Heart left ventricle (tissue), 16 donors: ENCODE measurements around the gene NLRP8. TPM values are rescaled to one million over a fixed set of nuclear protein-coding genes. Genes with fewer than 3 reads are reported as not detected.

Source experiments
- ATAC-seq, 4 donors: fragments of 200-7000 bp; cut with Tn5 transposase; one replicate each; pipeline ENCODE4 v1.9.1; 2020 to 2022; ENCODE audit warnings: moderate library complexity in 4 of 4, mild to moderate bottlenecking in 3 of 4, moderate number of reproducible peaks in 1 of 4
- DNase-seq, 5 donors: peaks; one replicate each; pipeline ENCODE4 v3.0.0-alpha.2; 2020
- H3K27ac ChIP-seq, 12 donors: fragments of 200-600 bp; sonication (generic) in 4 of 12; one replicate each; pipeline versions ENCODE4 v1.5.0 to v1.8.0; 2016 to 2022; ENCODE audit warnings: mild to moderate bottlenecking in 2 of 12
- H3K27me3 ChIP-seq, 9 donors: fragments of 200-600 bp; sonication (generic) in 2 of 9; one replicate each; pipeline versions ENCODE4 v1.5.1 to v1.8.0; 2016 to 2022; ENCODE audit warnings: mild to moderate bottlenecking in 3 of 9
- H3K36me3 ChIP-seq, 9 donors: fragments of 200-600 bp; sonication (generic) in 2 of 9; one replicate each; pipeline versions ENCODE4 v1.5.0 to v1.8.0; 2018 to 2022; ENCODE audit warnings: mild to moderate bottlenecking in 2 of 9
- H3K4me1 ChIP-seq, 12 donors: fragments of 200-600 bp; sonication (generic) in 4 of 12; one replicate each; pipeline versions ENCODE4 v1.5.0 to v1.8.0; 2016 to 2022; ENCODE audit warnings: mild to moderate bottlenecking in 3 of 12
- H3K4me3 ChIP-seq, 12 donors: fragments of 200-600 bp; sonication (generic) in 4 of 12; one replicate each; pipeline versions ENCODE4 v1.5.0 to v1.8.0; 2017 to 2022; ENCODE audit warnings: mild to moderate bottlenecking in 9 of 12, moderate library complexity in 4 of 12
- H3K9me3 ChIP-seq, 12 donors: fragments of 200-600 bp; sonication (generic) in 4 of 12; one replicate each; pipeline versions ENCODE4 v1.5.0 to v1.8.0; 2016 to 2022; ENCODE audit warnings: mild to moderate bottlenecking in 1 of 12
- POLR2A ChIP-seq, 2 donors: fragments of 450-650 bp; IDR thresholded peaks; one replicate each; pipeline ENCODE4 v1.6.1; 2017; ENCODE audit warnings: antibody characterized with exemption in 2 of 2, mild to moderate bottlenecking in 2 of 2, moderate library complexity in 2 of 2
- WGBS, 4 donors: extraction: QIAGEN DNeasy Blood & Tissue Kit in 2 of 4; methylation state at CpG; one replicate each; pipeline versions ENCODE4 v1.1.5 to v1.1.7; 2013 to 2018; 5-methylcytosine and 5-hydroxymethylcytosine counted together
- intact Hi-C, 10 donors: fragments of 100-400 bp; cut with DNase I; formaldehyde crosslinking; loops; one replicate each; pipeline versions ENCODE4 v1.11.1 to v1.14.2; 2022
- polyA plus RNA-seq, 2 donors: library from polyadenylated mRNA; stranded (reverse); fragments of 200-250 nt; gene quantifications; one replicate each; pipeline ENCODE4 v1.2.3, GENCODE V29; 2013
- total RNA-seq, 9 donors: library from RNA; depleted of rRNA in 2 of 9; stranded (reverse); fragments of >200 nt in 2 of 9; fragmentation: NEBNext Ultra II Directional in 3 of 9; extraction: Animal tissue kit (Norgen Biotek cat#: 25700) in 3 of 9; gene quantifications; one replicate each; pipeline versions ENCODE4 v1.1.0 to v1.2.4, GENCODE V29; 2016 to 2023
- TF ChIP-seq, protein P1 (sequence below), 12 donors: fragments of 200-600 bp; sonication (generic) in 4 of 12; IDR thresholded peaks; one replicate each; pipeline versions ENCODE4 v1.5.0 to v1.8.0; 2018 to 2022; ENCODE audit warnings: antibody characterized with exemption in 12 of 12, mild to moderate bottlenecking in 5 of 12
- donor health status: ischemic (EF 13 %, LVEDD 7.1; RV severe dilation, severe dysfunction).
- donor health status: healthy with polysubstance abuse.
- donor health status: DM: no; HTN: yes; CAD: no.
- donor health status: DM: no; HTN: no; CAD: no.
- donor health status: ischemic (EF 25% LVEDD 6.9; RV normal size, moderate dysfunction).
- donor health status: ischemic (EF 25% LVEDD 5.7; RV mildly dilated, moderate dysfunction).
- donor health status: healthy.
- donor health status: DM: yes; HTN: yes; CAD: no.
- donor health status: ischemic (EF 35%, LVEDD 5.7; RV mildly dilated, moderate dysfunction).
- donor health status: nonischemic (EF 11% LVEDD 7.7; RV severe dilation, severe dysfunction).
- donor health status: DM: yes; HTN: yes; CAD: no.
- donor health status: PGD.
- donor health status: ischemic (EF 29% LVEDD 5.4; RV normal size, mild dysfunction).
- donor health status: nonischemic (EF 23%, LVEDD 6.1; RV moderate dilation, normal function).

Gene NLRP8
- total and polyA plus RNA-seq, 11 donors, result not detected

GRCh38 chr19:56026769-56027168 is 79.1 kb downstream of the NLRP8 start:
- Histone ChIP-seq H3K27ac (no peak overlapping the region), H3K36me3 (no peaks in the 10 kb centered on the region), H3K4me1 (no peaks in the 10 kb centered on the region), H3K4me3 (no peak overlapping the region), H3K9me3 (no peaks in the 10 kb centered on the region), H3K27me3 (peaks cover 0 to 3% (median 0%) of the 10 kb centered on the region in 9 donors)
- no peak for TF ChIP-seq POLR2A (IDR thresholded peaks at IDR 0.05)
- TF ChIP-seq, protein P1, sequence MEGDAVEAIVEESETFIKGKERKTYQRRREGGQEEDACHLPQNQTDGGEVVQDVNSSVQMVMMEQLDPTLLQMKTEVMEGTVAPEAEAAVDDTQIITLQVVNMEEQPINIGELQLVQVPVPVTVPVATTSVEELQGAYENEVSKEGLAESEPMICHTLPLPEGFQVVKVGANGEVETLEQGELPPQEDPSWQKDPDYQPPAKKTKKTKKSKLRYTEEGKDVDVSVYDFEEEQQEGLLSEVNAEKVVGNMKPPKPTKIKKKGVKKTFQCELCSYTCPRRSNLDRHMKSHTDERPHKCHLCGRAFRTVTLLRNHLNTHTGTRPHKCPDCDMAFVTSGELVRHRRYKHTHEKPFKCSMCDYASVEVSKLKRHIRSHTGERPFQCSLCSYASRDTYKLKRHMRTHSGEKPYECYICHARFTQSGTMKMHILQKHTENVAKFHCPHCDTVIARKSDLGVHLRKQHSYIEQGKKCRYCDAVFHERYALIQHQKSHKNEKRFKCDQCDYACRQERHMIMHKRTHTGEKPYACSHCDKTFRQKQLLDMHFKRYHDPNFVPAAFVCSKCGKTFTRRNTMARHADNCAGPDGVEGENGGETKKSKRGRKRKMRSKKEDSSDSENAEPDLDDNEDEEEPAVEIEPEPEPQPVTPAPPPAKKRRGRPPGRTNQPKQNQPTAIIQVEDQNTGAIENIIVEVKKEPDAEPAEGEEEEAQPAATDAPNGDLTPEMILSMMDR (IDR thresholded peaks at IDR 0.05), result no peak
- intact Hi-C loops, result no loop called here
- DNase-seq (no peak), ATAC-seq (no peak)
- 88 to 93% (median 89%) methylated on average over 15 of the region's 15 CpGs for WGBS, 4 donors

Other genes with a start within 250 kb of the NLRP8 start
- gene NLRP9, start 209.4 kb upstream of the NLRP8 start, total RNA-seq, result not detected
- gene NLRP9, start 209.4 kb upstream of the NLRP8 start, polyA plus RNA-seq, result not detected
- gene RFPL4A, start 188.7 kb upstream of the NLRP8 start, total RNA-seq, result not detected
- gene RFPL4A, start 188.7 kb upstream of the NLRP8 start, polyA plus RNA-seq, result not detected
- not detected for gene RFPL4AL1, start 178.7 kb upstream of the NLRP8 start, total RNA-seq
- not detected for gene RFPL4AL1, start 178.7 kb upstream of the NLRP8 start, polyA plus RNA-seq
- not detected for gene NLRP11, start 115.8 kb upstream of the NLRP8 start, total RNA-seq
- not detected for gene NLRP11, start 115.8 kb upstream of the NLRP8 start, polyA plus RNA-seq
- gene NLRP4, start 111.3 kb upstream of the NLRP8 start, total RNA-seq, result not detected
- not detected for gene NLRP4, start 111.3 kb upstream of the NLRP8 start, polyA plus RNA-seq
- not detected for gene NLRP13, start 15.5 kb upstream of the NLRP8 start, total RNA-seq
- gene NLRP13, start 15.5 kb upstream of the NLRP8 start, polyA plus RNA-seq, result not detected
- gene NLRP5, start 38.9 kb downstream of the NLRP8 start, total RNA-seq, result not detected
- not detected for gene NLRP5, start 38.9 kb downstream of the NLRP8 start, polyA plus RNA-seq
- 10 to 100 TPM; 11.6 to 40.8 (median 24.9) TPM for gene ZNF787, start 173.5 kb downstream of the NLRP8 start, total RNA-seq
- 10 to 100 TPM; 39.1 to 39.6 TPM for gene ZNF787, start 173.5 kb downstream of the NLRP8 start, polyA plus RNA-seq
- 10 to 100 TPM; 14.8 to 35.8 (median 20.1) TPM for gene ZNF444, start 193.5 kb downstream of the NLRP8 start, total RNA-seq
- 10 to 100 TPM; 15.9 to 21.4 TPM for gene ZNF444, start 193.5 kb downstream of the NLRP8 start, polyA plus RNA-seq
- not detected for gene GALP, start 228.2 kb downstream of the NLRP8 start, total RNA-seq
- gene GALP, start 228.2 kb downstream of the NLRP8 start, polyA plus RNA-seq, result not detected
- gene ZSCAN5B, start 250.0 kb downstream of the NLRP8 start, total RNA-seq, result not detected
- under 1 TPM in 1 of 2 donors, not detected in 1; 0.04 TPM for gene ZSCAN5B, start 250.0 kb downstream of the NLRP8 start, polyA plus RNA-seq